ENCODE results near the gene TMEM131. TPM values are rescaled to one million over a fixed set of nuclear protein-coding genes. Genes with fewer than 3 reads are reported as not detected.

Gene TMEM131
- total and polyA plus RNA-seq, 10 of the 15 experiments (the other 5 are each of a cell fraction or from before 2014, with no cell fraction given) = 6.0 to 48.2 (median 23.2) TPM

- no peak for TF ChIP-seq CTCF (IDR thresholded peaks at IDR 0.05 in 2 of 3, conservative IDR thresholded peaks at IDR 0.05 in 1 of 3; ENCODE audit: control insufficient read depth in 2 of 3, extremely low read depth in 1 of 3, insufficient read depth in 1 of 3, low read depth in 3 of 3, low read length in 3 of 3)
- TF ChIP-seq CBFB (IDR thresholded peaks at IDR 0.05; ENCODE audit: low read depth) = peak; percentile 30; the same call in 1 of the 2 replicates
- TF ChIP-seq, protein P1, sequence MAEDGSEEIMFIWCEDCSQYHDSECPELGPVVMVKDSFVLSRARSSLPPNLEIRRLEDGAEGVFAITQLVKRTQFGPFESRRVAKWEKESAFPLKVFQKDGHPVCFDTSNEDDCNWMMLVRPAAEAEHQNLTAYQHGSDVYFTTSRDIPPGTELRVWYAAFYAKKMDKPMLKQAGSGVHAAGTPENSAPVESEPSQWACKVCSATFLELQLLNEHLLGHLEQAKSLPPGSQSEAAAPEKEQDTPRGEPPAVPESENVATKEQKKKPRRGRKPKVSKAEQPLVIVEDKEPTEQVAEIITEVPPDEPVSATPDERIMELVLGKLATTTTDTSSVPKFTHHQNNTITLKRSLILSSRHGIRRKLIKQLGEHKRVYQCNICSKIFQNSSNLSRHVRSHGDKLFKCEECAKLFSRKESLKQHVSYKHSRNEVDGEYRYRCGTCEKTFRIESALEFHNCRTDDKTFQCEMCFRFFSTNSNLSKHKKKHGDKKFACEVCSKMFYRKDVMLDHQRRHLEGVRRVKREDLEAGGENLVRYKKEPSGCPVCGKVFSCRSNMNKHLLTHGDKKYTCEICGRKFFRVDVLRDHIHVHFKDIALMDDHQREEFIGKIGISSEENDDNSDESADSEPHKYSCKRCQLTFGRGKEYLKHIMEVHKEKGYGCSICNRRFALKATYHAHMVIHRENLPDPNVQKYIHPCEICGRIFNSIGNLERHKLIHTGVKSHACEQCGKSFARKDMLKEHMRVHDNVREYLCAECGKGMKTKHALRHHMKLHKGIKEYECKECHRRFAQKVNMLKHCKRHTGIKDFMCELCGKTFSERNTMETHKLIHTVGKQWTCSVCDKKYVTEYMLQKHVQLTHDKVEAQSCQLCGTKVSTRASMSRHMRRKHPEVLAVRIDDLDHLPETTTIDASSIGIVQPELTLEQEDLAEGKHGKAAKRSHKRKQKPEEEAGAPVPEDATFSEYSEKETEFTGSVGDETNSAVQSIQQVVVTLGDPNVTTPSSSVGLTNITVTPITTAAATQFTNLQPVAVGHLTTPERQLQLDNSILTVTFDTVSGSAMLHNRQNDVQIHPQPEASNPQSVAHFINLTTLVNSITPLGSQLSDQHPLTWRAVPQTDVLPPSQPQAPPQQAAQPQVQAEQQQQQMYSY (CRISPR knock-in tag; IDR thresholded peaks at IDR 0.05) = no peak
- TF ChIP-seq BCL11A (IDR thresholded peaks at IDR 0.05; ENCODE audit: low read depth, low read length) = no peak
- peak; percentile 23; the same call in 1 of the 2 replicates for TF ChIP-seq HDGF (IDR thresholded peaks at IDR 0.05)
- TF ChIP-seq GABPA (IDR thresholded peaks at IDR 0.05; ENCODE audit: low read depth) = no peak
- TF ChIP-seq POLR2A (IDR thresholded peaks at IDR 0.05; ENCODE audit: low read depth, low read length) = peak; percentile 88
- TF ChIP-seq NRF1 (conservative IDR thresholded peaks at IDR 0.05; ENCODE audit: low read depth, low read length) = peak; percentile 69
- peak; percentile 58; the same call in 1 of the 2 replicates for TF ChIP-seq ZNF687 (IDR thresholded peaks at IDR 0.05)
- no peak for TF ChIP-seq NFIC (IDR thresholded peaks at IDR 0.05; ENCODE audit: low read depth, low read length)
- no peak for TF ChIP-seq IRF4 (IDR thresholded peaks at IDR 0.05; ENCODE audit: low read depth, low read length)
- no peak for TF ChIP-seq JUND (IDR thresholded peaks at IDR 0.05; ENCODE audit: low read depth, low read length)
- no peak for TF ChIP-seq ZBED1 (IDR thresholded peaks at IDR 0.05; ENCODE audit: borderline replicate concordance)
- peak; percentile 67; the same call in 1 of the 2 replicates for TF ChIP-seq PAX5 (IDR thresholded peaks at IDR 0.05; ENCODE audit: borderline replicate concordance, low read depth, low read length)
- TF ChIP-seq NKRF (conservative IDR thresholded peaks at IDR 0.05) = no peak; the same call in none of the 2 replicates
These were observed at the start of gene TMEM131 (continued) for GRCh38 chr2:97995734-97996624.

Data from GM12878 (cell line).